K562 (cell line): ENCODE data around the gene ZC3H10. TPM values are rescaled to one million over a fixed set of nuclear protein-coding genes. Genes with fewer than 3 reads are reported as not detected.

Experiments used
- ARID4B ChIP-seq: sonication (generic); formaldehyde crosslinking; IDR thresholded peaks from 2 replicates; pipeline ENCODE4 v1.8.0; 2022; ENCODE audit warnings: mild to moderate bottlenecking, missing genetic modification reagents
- CREB5 ChIP-seq: fragments of 250-450 bp; sonication (Bioruptor Pico); IDR thresholded peaks from 2 replicates; pipeline ENCODE4 v1.5.0; 2020; ENCODE audit warnings: mild to moderate bottlenecking
- CTCF ChIP-seq, 3 experiments: IDR thresholded peaks in 2 of 3; conservative IDR thresholded peaks in 1 of 3; 2 replicates each; pipeline ENCODE4 v1.5.1; 2011 to 2012; ENCODE audit warnings: low read length in 3 of 3, mild to moderate bottlenecking in 3 of 3, control low read depth in 2 of 3, improper control_type of control experiment in 1 of 3, inconsistent platforms in 1 of 3, low read depth in 1 of 3, mixed read lengths in 1 of 3, moderate library complexity in 1 of 3; ENCODE audit not compliant: insufficient read depth in 2 of 3
- FOXJ3 ChIP-seq: sonication (generic); formaldehyde crosslinking; IDR thresholded peaks from 2 replicates; pipeline ENCODE4 v1.4.0; 2020; ENCODE audit warnings: mild to moderate bottlenecking, missing genetic modification reagents
- HOXB6 ChIP-seq: fragments of 250-450 bp; sonication (Bioruptor Pico); IDR thresholded peaks from 2 replicates; pipeline ENCODE4 v1.5.1; 2022; ENCODE audit warnings: mild to moderate bottlenecking, borderline replicate concordance
- KDM4B ChIP-seq, 2 experiments: fragments of 450-650 bp in 1 of 2; sonication (generic) in 1 of 2; IDR thresholded peaks; 2 replicates each; pipeline ENCODE4 v1.6.1; 2016 to 2017; ENCODE audit warnings: borderline replicate concordance in 2 of 2, antibody characterized with exemption in 1 of 2, low read depth in 1 of 2, mild to moderate bottlenecking in 1 of 2
- MCM3 ChIP-seq: fragments of 450-650 bp; IDR thresholded peaks from 2 replicates; pipeline ENCODE4 v1.6.1; 2016
- MEIS2 ChIP-seq: fragments of 450-650 bp; IDR thresholded peaks from 2 replicates; pipeline ENCODE4 v1.6.1; 2014; ENCODE audit warnings: mild to moderate bottlenecking; ENCODE audit not compliant: partially characterized antibody
- MXI1 ChIP-seq: IDR thresholded peaks from 2 replicates; pipeline ENCODE4 v1.6.1; 2011; ENCODE audit warnings: low read depth, mild to moderate bottlenecking, improper control_type of control experiment, low read length
- NR1H2 ChIP-seq: sonication (generic); formaldehyde crosslinking; IDR thresholded peaks from 2 replicates; pipeline ENCODE4 v1.4.0; 2020; ENCODE audit warnings: mild to moderate bottlenecking, missing genetic modification reagents
- POLR2H ChIP-seq: IDR thresholded peaks from 2 replicates; pipeline ENCODE4 v1.6.1; 2016; ENCODE audit warnings: missing genetic modification characterization, low read depth, mild to moderate bottlenecking, control low read depth, missing compliant biosample characterization, moderate library complexity
- RAD21 ChIP-seq, 2 experiments: fragments of 250-450 bp in 1 of 2; fragments of 450-650 bp in 1 of 2; sonication (Bioruptor Pico) in 1 of 2; formaldehyde crosslinking in 1 of 2; IDR thresholded peaks in 1 of 2; conservative IDR thresholded peaks in 1 of 2; 2 replicates each; pipeline versions ENCODE4 v1.4.0 to v1.8.0; 2020 to 2022; ENCODE audit warnings: mild to moderate bottlenecking in 2 of 2, moderate library complexity in 1 of 2
- THAP7 ChIP-seq: fragments of 250-450 bp; sonication (Bioruptor Pico); IDR thresholded peaks from 2 replicates; pipeline ENCODE4 v1.5.0; 2021
- ZBTB49 ChIP-seq: sonication (generic); formaldehyde crosslinking; IDR thresholded peaks from 2 replicates; pipeline ENCODE4 v1.8.0; 2022; ENCODE audit warnings: missing genetic modification reagents, mild to moderate bottlenecking, borderline replicate concordance
- ZNF133 ChIP-seq: fragments of 250-450 bp; sonication (Bioruptor Pico); IDR thresholded peaks from 2 replicates; pipeline ENCODE4 v1.4.0; 2020; ENCODE audit warnings: mild to moderate bottlenecking
- ZNF57 ChIP-seq: fragments of 450-650 bp; formaldehyde crosslinking; IDR thresholded peaks from 2 replicates; pipeline ENCODE4 v1.4.0; 2020; ENCODE audit warnings: mild to moderate bottlenecking, moderate library complexity
- ZNF79 ChIP-seq: fragments of 250-450 bp; sonication (Bioruptor Pico); IDR thresholded peaks from 2 replicates; pipeline ENCODE4 v1.4.0; 2020; ENCODE audit warnings: low read depth, mild to moderate bottlenecking, moderate library complexity
- ZZZ3 ChIP-seq: fragments of 450-650 bp; IDR thresholded peaks from 2 replicates; pipeline ENCODE4 v1.6.1; 2016; ENCODE audit warnings: antibody characterized with exemption, mild to moderate bottlenecking, moderate library complexity
- polyA plus RNA-seq, 8 experiments: library from polyadenylated mRNA; depleted of rRNA in 4 of 8; stranded (reverse) in 5 of 8; unstranded in 3 of 8; fragments of >200 nt; fragmentation: Nextera tagmentation in 2 of 8; fragmentation: Illumina TruSeq in 1 of 8; extraction: Ambion mirVana in 2 of 8; extraction: Trizol in 1 of 8; gene quantifications; 2 replicates each; pipeline versions ENCODE4 v1.2.1 to v1.2.3, GENCODE V29; 2011 to 2014; ENCODE audit warnings: inconsistent platforms in 1 of 8, missing spikeins in 1 of 8
- total RNA-seq, 7 experiments: library from RNA; depleted of rRNA in 6 of 7; stranded (reverse); fragments of >200 nt in 6 of 7; fragmentation: Illumina TruSeq in 2 of 7; extraction: Trizol in 2 of 7; gene quantifications; 2 replicates each; pipeline versions ENCODE4 v1.2.1 to v1.2.3, GENCODE V29; 2011 to 2021; ENCODE audit warnings: low replicate concordance in 1 of 7

Gene ZC3H10
- total and polyA plus RNA-seq, 9 of the 15 experiments (the other 6 are each of a cell fraction or from before 2014, with no cell fraction given) = 0.31 to 4.1 (median 1.6) TPM

- TF ChIP-seq ZBTB49 (no peak), KDM4B (IDR thresholded peaks at IDR 0.05; ENCODE audit: borderline replicate concordance in 2 of 2, low read depth in 1 of 2) (no peak), ZNF133 (no peak), CTCF (IDR thresholded peaks at IDR 0.05 in 2 of 3, conservative IDR thresholded peaks at IDR 0.05 in 1 of 3; ENCODE audit: insufficient read depth in 2 of 3, low read depth in 1 of 3, low read length in 3 of 3) (peak; percentile 87 to 97 (median 88)), MCM3 (no peak), ZNF79 (no peak), RAD21 (CRISPR knock-in tag; conservative IDR thresholded peaks at IDR 0.05 in 1 of 2, IDR thresholded peaks at IDR 0.05 in 1 of 2) (peak; percentile 86 to 88), MEIS2 (no peak), ZZZ3 (no peak), FOXJ3 (CRISPR knock-in tag) (no peak), CREB5 (CRISPR knock-in tag) (no peak), THAP7 (CRISPR knock-in tag) (no peak), POLR2H (no peak), ZNF57 (CRISPR knock-in tag) (no peak), ARID4B (CRISPR knock-in tag) (0 out of 2 replicates have a peak, but pooled peaks have one; percentile 38), MXI1 (peak; percentile 79), HOXB6 (CRISPR knock-in tag) (no peak), NR1H2 (CRISPR knock-in tag) (no peak)
Measured at GRCh38 chr12:56119361-56119796, 1.3 kb downstream of the ZC3H10 start (continued).
